ENCODE measurements around the gene SLC9C1. TPM values are rescaled to one million over a fixed set of nuclear protein-coding genes. Genes with fewer than 3 reads are reported as not detected.
"Not testable (repeated sequence)": the region's sequence is repeated elsewhere in the genome, so short reads cannot be mapped to it uniquely, and the experiment has no call there.

Gene SLC9C1
- total and polyA plus RNA-seq, 7 donors: 0.01 to 0.32 (median 0.17) TPM; not detected in 2

DNA sequence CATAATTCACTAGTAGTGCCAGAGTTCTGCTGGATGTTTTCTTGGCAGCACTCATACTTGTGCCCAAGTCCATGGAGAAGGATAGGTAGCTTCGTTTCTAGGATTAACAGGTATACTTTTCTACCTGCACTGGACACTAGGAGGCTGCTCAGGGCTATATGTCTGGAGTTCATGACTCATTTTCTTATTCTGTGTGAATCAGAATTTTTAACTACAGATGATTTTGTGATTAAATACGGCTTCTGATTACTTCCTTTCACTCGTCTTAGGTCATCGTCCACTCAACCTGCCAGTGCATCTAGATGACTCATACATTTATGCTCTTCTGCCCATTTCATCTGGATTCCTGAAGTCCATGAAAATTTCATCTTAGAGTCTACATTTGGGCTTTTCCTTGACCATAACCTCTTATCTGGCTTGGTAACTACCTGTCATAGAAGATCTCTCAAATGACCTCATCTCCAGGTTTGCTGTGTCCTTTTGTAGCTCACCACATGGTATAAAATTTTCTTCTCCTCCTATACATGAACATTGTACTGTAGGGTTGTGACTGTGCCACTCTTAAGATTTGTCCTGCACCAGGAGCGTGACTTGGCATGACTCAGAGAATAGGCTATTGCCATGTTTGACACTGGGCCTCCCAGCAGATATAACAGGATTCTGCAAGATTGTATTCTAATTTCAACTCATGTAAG is 94.2 kb downstream of the SLC9C1 start:
- Histone ChIP-seq H3K9me3 (no peaks in the 10 kb centered on the region), H3K27me3 (ENCODE audit: insufficient read depth in 3 of 3, low read length in 2 of 3) (no peaks in the 10 kb centered on the region), H3K4me3 (no peak overlapping the region), H3K4me1 (no peaks in the 10 kb centered on the region), H3K36me3 (ENCODE audit: insufficient read depth in 1 of 2, low read depth in 1 of 2) (no peaks in the 10 kb centered on the region), H3K27ac (no peak overlapping the region)
- intact Hi-C loops (cut with DNase I): no loop called here
- TF ChIP-seq, protein P1, sequence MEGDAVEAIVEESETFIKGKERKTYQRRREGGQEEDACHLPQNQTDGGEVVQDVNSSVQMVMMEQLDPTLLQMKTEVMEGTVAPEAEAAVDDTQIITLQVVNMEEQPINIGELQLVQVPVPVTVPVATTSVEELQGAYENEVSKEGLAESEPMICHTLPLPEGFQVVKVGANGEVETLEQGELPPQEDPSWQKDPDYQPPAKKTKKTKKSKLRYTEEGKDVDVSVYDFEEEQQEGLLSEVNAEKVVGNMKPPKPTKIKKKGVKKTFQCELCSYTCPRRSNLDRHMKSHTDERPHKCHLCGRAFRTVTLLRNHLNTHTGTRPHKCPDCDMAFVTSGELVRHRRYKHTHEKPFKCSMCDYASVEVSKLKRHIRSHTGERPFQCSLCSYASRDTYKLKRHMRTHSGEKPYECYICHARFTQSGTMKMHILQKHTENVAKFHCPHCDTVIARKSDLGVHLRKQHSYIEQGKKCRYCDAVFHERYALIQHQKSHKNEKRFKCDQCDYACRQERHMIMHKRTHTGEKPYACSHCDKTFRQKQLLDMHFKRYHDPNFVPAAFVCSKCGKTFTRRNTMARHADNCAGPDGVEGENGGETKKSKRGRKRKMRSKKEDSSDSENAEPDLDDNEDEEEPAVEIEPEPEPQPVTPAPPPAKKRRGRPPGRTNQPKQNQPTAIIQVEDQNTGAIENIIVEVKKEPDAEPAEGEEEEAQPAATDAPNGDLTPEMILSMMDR (IDR thresholded peaks at IDR 0.05): no peak
- ATAC-seq (no peak), DNase-seq (no peak)
- WGBS, 3 donors: 75 to 76% (median 75%) methylated on average over 5 of the region's 5 CpGs

DNA sequence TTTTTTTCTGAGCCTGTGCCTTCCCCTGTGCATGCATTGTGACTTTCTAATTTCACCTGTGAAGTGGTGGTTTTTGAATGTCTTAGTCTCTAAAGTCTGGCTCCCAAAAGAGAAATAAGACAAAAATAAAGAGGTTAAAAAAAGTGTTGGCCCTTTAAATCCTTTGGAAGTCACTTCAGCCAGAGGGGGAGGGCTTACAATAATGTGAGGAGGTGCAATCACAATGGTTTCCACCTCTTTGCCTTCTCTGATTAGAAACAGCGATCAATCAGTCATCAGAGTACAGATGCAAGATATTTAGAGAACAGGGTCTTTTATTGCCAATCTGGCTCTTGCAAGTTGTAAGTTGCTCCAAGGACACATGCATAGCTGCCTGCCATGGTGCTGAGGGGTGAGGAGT is 96.9 kb downstream of the SLC9C1 start:
- Histone ChIP-seq H3K36me3 (ENCODE audit: insufficient read depth in 1 of 2, low read depth in 1 of 2) (no peaks in the 10 kb centered on the region), H3K27me3 (ENCODE audit: insufficient read depth in 3 of 3, low read length in 2 of 3) (no peaks in the 10 kb centered on the region), H3K27ac (no peak overlapping the region), H3K4me1 (no peaks in the 10 kb centered on the region), H3K9me3 (peaks cover 5% of the 10 kb centered on the region), H3K4me3 (no peak overlapping the region)
- WGBS, 3 donors: 73 to 80% (median 80%) methylated on average over 1 of the region's 1 CpG
- no peak for ATAC-seq
- intact Hi-C loops (cut with DNase I): no loop called here
- TF ChIP-seq, protein P1 (IDR thresholded peaks at IDR 0.05): no peak
- DNase-seq: no peak

DNA sequence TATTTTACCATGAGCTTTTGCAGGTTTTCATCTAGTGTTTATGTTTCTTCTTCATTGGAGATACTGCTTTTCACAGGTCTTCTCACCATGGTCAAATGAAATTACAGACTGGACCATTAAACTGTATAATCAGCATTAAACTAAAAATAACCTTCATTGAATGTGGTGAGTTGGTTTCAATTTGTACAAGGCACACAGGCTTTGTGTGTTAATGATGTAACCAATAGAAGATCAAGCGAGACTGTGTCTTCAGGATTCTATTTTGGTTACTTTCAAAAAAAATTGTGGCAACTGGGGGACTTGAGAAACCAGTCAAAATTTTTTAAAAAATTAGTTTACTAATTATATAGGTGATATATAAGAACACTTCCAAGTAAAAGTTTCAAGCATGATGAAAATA is 106.7 kb downstream of the SLC9C1 start:
- H3K36me3 ChIP-seq (ENCODE audit: insufficient read depth in 1 of 2, low read depth in 1 of 2): no peaks in the 10 kb centered on the region
- H3K4me1 ChIP-seq: no peaks in the 10 kb centered on the region
- intact Hi-C loops (cut with DNase I): no loop called here
- no peak overlapping the region for H3K4me3 ChIP-seq
- H3K9me3 ChIP-seq: peaks cover 10% of the 10 kb centered on the region
- TF ChIP-seq, protein P1 (IDR thresholded peaks at IDR 0.05): no peak
- no peak overlapping the region for H3K27ac ChIP-seq
- ATAC-seq (no peak), DNase-seq (no peak)
- 49 to 63% (median 57%) methylated on average over 1 of the region's 1 CpG for WGBS, 3 donors
- no peaks in the 10 kb centered on the region for H3K27me3 ChIP-seq (ENCODE audit: insufficient read depth in 3 of 3, low read length in 2 of 3)

DNA sequence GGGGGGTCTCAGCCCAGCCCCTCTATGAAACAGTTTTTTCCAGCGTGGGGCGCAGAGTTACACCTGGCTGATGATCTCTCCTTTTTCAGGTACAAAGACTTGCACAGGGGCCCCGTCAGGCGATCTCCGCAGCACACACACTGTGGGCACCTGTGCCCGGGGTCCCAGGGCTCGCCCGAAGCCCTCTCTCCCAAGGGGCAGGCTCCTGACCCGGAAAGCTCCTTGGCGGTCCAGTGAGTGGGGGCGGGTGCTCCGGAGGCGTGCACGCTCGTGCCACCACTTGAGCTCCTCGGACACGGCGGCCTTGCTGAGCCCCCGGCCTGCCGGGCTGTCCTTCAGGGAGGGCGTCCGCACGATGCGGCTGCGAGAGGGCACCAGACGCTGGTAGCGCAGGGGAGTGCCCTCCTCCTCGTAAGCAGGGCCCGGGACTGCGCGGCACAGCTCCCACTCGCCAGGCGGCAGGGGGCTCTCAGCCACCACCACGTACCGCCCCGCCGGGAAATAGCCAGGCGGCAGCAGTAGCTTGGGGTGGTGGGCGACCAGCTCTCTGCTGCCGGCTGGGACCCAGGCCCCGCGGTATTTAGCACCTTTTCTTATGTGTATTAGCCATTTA is 108.5 kb downstream of the SLC9C1 start:
- H3K27ac ChIP-seq; H3K9me3 ChIP-seq; H3K36me3 ChIP-seq (ENCODE audit: insufficient read depth in 1 of 2, low read depth in 1 of 2); intact Hi-C loops (cut with DNase I); H3K4me3 ChIP-seq; H3K27me3 ChIP-seq (ENCODE audit: insufficient read depth in 3 of 3, low read length in 2 of 3); H3K4me1 ChIP-seq; DNase-seq: not testable (repeated sequence)
- WGBS, 3 donors: 15 to 25% (median 24%) methylated on average over 17 to 36 of the region's 42 CpGs
- ATAC-seq: peak in 1 of 4 donors; percentile 27

DNA sequence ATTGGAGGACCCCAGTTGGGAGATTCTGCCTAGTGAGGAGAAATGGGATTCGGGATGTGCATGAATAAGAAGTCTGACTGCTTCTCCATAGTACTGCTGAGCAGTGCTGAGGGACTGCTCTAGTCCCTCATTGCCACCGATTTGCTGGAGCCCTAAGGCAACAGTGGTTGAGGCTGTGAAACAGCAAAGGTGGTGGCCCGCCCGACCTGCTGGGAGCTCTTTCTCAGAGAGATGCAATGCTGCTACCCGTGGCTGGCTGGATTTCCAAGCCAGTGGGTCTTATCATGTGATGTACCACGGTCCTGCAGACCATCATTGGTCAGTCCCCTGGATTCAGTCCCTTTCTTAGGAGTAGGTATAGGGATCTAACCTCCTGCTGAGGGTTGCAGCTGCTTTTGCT is 118.4 kb downstream of the SLC9C1 start:
- ATAC-seq: no peak
- TF ChIP-seq, protein P1 (IDR thresholded peaks at IDR 0.05): no peak
- WGBS, 3 donors: 70 to 88% (median 83%) methylated on average over 6 of the region's 6 CpGs
- peaks cover 0 to 3% (median 0%) of the 10 kb centered on the region in 3 donors for H3K27me3 ChIP-seq (ENCODE audit: insufficient read depth in 3 of 3, low read length in 2 of 3)
- H3K4me3 ChIP-seq: no peak overlapping the region
- no peak overlapping the region for H3K27ac ChIP-seq
- intact Hi-C loops (cut with DNase I): no loop called here
- DNase-seq: no peak
- no peaks in the 10 kb centered on the region for H3K36me3 ChIP-seq (ENCODE audit: insufficient read depth in 1 of 2, low read depth in 1 of 2)
- H3K4me1 ChIP-seq: no peaks in the 10 kb centered on the region
- H3K9me3 ChIP-seq: no peaks in the 10 kb centered on the region
